NT2/D1 (cell line): ENCODE data around the gene NTN3.

ENCODE experiments used
- SUZ12 ChIP-seq: IDR thresholded peaks from 2 replicates; pipeline ENCODE4 v1.6.1; 2011; ENCODE audit not compliant: insufficient read length, insufficient read depth; ENCODE audit errors: extremely low read depth
- YY1 ChIP-seq: IDR thresholded peaks from 2 replicates; pipeline ENCODE4 v1.6.1; 2011; ENCODE audit not compliant: insufficient read length, insufficient read depth
- ZNF274 ChIP-seq: IDR thresholded peaks from 2 replicates; pipeline ENCODE4 v1.6.1; 2011; ENCODE audit warnings: mild to moderate bottlenecking, low read depth, low read length

- TF ChIP-seq ZNF274 (no peak), SUZ12 (no peak), YY1 (no peak)
These were observed 16.9 kb downstream of the NTN3 start for GRCh38 chr16:2487903-2488531.
